ENCODE data around the gene ZNF304. TPM values are rescaled to one million over a fixed set of nuclear protein-coding genes. Genes with fewer than 3 reads are reported as not detected.

Gene ZNF304
- total and polyA plus RNA-seq, 9 of the 15 experiments (the other 6 are each of a cell fraction or from before 2014, with no cell fraction given) = 0.82 to 5.5 (median 3.6) TPM

DNA sequence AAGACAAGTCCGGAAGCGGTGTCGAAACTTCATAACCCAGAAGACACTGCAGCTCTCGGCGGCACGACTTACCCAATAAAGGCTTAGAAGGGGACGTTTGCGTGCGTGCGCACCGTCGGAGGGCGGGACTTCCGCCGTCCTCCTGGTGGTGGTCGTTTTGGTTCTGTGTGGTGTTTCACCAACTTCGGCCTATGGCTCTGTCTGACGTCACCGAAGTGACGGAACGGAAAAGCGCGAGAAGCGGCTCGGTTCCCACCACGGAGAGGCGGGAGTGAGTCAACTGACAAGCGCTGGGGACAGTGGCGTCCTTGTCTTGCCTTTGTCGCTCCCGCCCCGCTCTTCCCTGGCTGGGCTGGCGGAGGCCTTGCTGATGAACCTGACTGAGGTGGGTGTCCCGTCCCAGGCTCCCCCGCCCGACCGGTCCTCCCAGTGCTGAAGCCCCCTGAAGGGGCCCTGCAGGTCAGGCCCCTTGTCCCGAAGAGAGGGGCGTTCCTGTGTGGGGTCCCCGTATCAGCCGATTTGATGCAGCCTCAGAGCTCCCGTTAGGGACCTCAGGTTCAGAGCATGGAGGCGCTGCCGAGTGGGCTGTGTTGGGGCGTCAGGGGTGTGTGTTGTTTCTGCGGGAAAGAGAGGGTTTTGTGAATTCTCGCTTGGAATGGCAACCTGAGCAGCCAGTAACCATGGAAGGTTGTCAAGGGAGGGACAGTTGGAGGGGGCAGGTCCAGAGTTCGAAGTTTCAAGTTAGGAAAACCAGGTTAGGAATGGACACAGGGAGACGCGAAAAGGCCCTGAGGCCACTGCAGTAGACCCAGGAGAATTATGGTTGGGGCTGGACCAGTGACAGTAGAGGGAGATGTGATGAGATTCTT, 38.9 kb downstream of the ZNF304 start, which contains the start of gene ZNF548 (continued):
- no peak for TF ChIP-seq HINFP (tag; conservative IDR thresholded peaks at IDR 0.05; ENCODE audit: low read depth)
- TF ChIP-seq, protein P1, sequence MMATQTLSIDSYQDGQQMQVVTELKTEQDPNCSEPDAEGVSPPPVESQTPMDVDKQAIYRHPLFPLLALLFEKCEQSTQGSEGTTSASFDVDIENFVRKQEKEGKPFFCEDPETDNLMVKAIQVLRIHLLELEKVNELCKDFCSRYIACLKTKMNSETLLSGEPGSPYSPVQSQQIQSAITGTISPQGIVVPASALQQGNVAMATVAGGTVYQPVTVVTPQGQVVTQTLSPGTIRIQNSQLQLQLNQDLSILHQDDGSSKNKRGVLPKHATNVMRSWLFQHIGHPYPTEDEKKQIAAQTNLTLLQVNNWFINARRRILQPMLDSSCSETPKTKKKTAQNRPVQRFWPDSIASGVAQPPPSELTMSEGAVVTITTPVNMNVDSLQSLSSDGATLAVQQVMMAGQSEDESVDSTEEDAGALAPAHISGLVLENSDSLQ (IDR thresholded peaks at IDR 0.05) = peak; percentile 70
- peak; percentile 60 for TF ChIP-seq VEZF1 (CRISPR knock-in tag; IDR thresholded peaks at IDR 0.05)
- TF ChIP-seq RBM25 (IDR thresholded peaks at IDR 0.05; ENCODE audit: low read depth, low read length, severe bottlenecking) = peak; percentile 14
- TF ChIP-seq ZBTB40 (IDR thresholded peaks at IDR 0.05) = peak; percentile 90
- no peak for TF ChIP-seq ZBTB40 (CRISPR knock-in tag; IDR thresholded peaks at IDR 0.05)
- TF ChIP-seq ATF1 (CRISPR knock-in tag; IDR thresholded peaks at IDR 0.05) = peak; percentile 69
- peak; percentile 98 for TF ChIP-seq ATF1 (tag; IDR thresholded peaks at IDR 0.05)
- peak; percentile 15 to 40; a peak in 2 of 4 replicates for TF ChIP-seq RAD21 (CRISPR knock-in tag; conservative IDR thresholded peaks at IDR 0.05 in 1 of 2, IDR thresholded peaks at IDR 0.05 in 1 of 2)
- TF ChIP-seq TBL1XR1 (IDR thresholded peaks at IDR 0.05; ENCODE audit: low read length in 2 of 2) = peak; percentile 45 to 96; a peak in 2 of 4 replicates
- TF ChIP-seq NR4A1 (CRISPR knock-in tag; IDR thresholded peaks at IDR 0.05) = no peak
- no peak for TF ChIP-seq NR4A1 (tag; IDR thresholded peaks at IDR 0.05)
- 0 out of 4 replicates have a peak, but pooled peaks of 1 of the 2 experiments have one; percentile 35 for TF ChIP-seq MAZ (CRISPR knock-in tag; conservative IDR thresholded peaks at IDR 0.05 in 1 of 2, IDR thresholded peaks at IDR 0.05 in 1 of 2)
